HG03442 (cell line): ENCODE measurements around the gene BCAS3.
"Not testable (repeated sequence)": the region's sequence is repeated elsewhere in the genome, so short reads cannot be mapped to it uniquely, and the experiment has no call there.

ENCODE experiments used
- ATAC-seq: cut with Tn5 transposase; IDR thresholded peaks from one replicate; pipeline ENCODE4 v1.9.1; 2021; ENCODE audit warnings: mild to moderate bottlenecking, moderate library complexity; ENCODE audit not compliant: unreplicated experiment

Gene BCAS3

GRCh38 chr17:61426482-61427304 is 749.0 kb downstream of the BCAS3 start:
- no peak for ATAC-seq

GRCh38 chr17:61427567-61427966 is 749.9 kb downstream of the BCAS3 start:
- no peak for ATAC-seq

GRCh38 chr17:61429274-61429673 is 751.6 kb downstream of the BCAS3 start:
- no peak for ATAC-seq

GRCh38 chr17:61429831-61430230 is 752.2 kb downstream of the BCAS3 start:
- ATAC-seq = not testable (repeated sequence)

GRCh38 chr17:61431594-61432311 is 754.1 kb downstream of the BCAS3 start:
- ATAC-seq = no peak

GRCh38 chr17:61436273-61436672 is 758.6 kb downstream of the BCAS3 start:
- ATAC-seq = no peak

- ATAC-seq = no peak
These were observed 759.5 kb downstream of the BCAS3 start for GRCh38 chr17:61436995-61437704.

- ATAC-seq = peak; percentile 58
These were observed 763.0 kb downstream of the BCAS3 start for GRCh38 chr17:61440697-61441096.

GRCh38 chr17:61441507-61441906 is 763.9 kb downstream of the BCAS3 start:
- not testable (repeated sequence) for ATAC-seq

GRCh38 chr17:61442136-61442775 is 764.6 kb downstream of the BCAS3 start:
- no peak for ATAC-seq
